Activated CD4-positive, alpha-beta T cell treated with anti-CD3 and anti-CD28 coated beads for 36 hours (primary cell): ENCODE measurements around the gene GRID1. TPM values are rescaled to one million over a fixed set of nuclear protein-coding genes. Genes with fewer than 3 reads are reported as not detected.

Source experiments
- ATAC-seq: fragments of 200-7000 bp; cut with Tn5 transposase; one replicate; pipeline ENCODE4 v1.10.0; 2021; ENCODE audit warnings: mild to moderate bottlenecking, moderate library complexity
- CTCF ChIA-PET: fragments of 350-600 bp; sonication (Branson Sonifier 250); formaldehyde crosslinking; loops from one replicate; lab custom pipeline; 2021; ENCODE audit warnings: antibody characterized with exemption; lab: Charles Lee
- POLR2A ChIA-PET: fragments of 350-600 bp; sonication (Branson Sonifier 250); formaldehyde crosslinking; loops from one replicate; lab custom pipeline; 2021; ENCODE audit warnings: antibody characterized with exemption, inconsistent platforms; lab: Charles Lee
- DNase-seq: peaks from one replicate; pipeline ENCODE4 v3.0.0-alpha.2; 2020
- H3K27ac Mint-ChIP-seq: one replicate; pipeline ENCODE4 v1.8.0; 2021; ENCODE audit warnings: mixed read lengths
- H3K27me3 Mint-ChIP-seq: one replicate; pipeline ENCODE4 v1.8.0; 2021; ENCODE audit warnings: mixed read lengths
- H3K36me3 Mint-ChIP-seq: one replicate; pipeline ENCODE4 v1.8.0; 2021; ENCODE audit warnings: low read depth, mixed read lengths
- H3K4me1 Mint-ChIP-seq: one replicate; pipeline ENCODE4 v1.8.0; 2021; ENCODE audit warnings: mixed read lengths
- H3K4me3 Mint-ChIP-seq: one replicate; pipeline ENCODE4 v1.8.0; 2021; ENCODE audit warnings: mild to moderate bottlenecking, moderate library complexity, mixed read lengths
- H3K9me3 Mint-ChIP-seq: one replicate; pipeline ENCODE4 v1.8.0; 2021; ENCODE audit warnings: low read depth, mixed read lengths
- intact Hi-C, 2 experiments: fragments of 100-400 bp; cut with DNase I in 1 of 2; cut with micrococcal nuclease in 1 of 2; formaldehyde crosslinking; loops; one replicate each; pipeline versions ENCODE4 v1.14.2 to v1.15.1; 2022 to 2024; cut with DNase I, micrococcal nuclease
- total RNA-seq, 2 experiments: library from RNA; stranded (reverse); gene quantifications; one replicate each; pipeline ENCODE4 v1.2.3, GENCODE V29; 2021

GRID1 gene
- total RNA-seq, 2 experiments from 2014 or later: not detected

DNA sequence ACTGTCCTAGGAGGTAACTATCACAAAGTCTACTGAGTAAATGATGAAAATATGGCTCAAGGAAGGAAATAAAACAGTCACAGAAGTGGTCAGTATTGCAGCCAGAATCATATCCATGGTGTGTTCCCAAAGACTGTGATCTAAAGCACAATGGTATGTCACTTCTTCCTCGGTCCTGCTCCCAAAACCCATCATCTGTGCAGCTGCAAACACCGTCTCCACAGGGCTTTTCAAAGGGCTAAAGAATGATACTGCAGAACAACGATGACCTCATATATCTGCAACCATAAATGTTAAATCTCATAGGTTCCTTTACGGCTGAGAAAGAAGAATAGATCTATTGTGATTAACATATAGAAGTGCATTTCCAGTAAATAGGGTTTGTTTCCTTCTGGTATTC is 465.0 kb downstream of the GRID1 start:
- Mint-ChIP-seq H3K27ac (no peak overlapping the region), H3K9me3 (no peaks in the 10 kb centered on the region), H3K27me3 (peaks cover 14% of the 10 kb centered on the region), H3K36me3 (no peaks in the 10 kb centered on the region), H3K4me1 (no peaks in the 10 kb centered on the region), H3K4me3 (no peak overlapping the region)
- intact Hi-C loops: no loop called here
- ChIA-PET CTCF (no interaction called here), POLR2A (no interaction called here)
- ATAC-seq: no peak
- no peak for DNase-seq

DNA sequence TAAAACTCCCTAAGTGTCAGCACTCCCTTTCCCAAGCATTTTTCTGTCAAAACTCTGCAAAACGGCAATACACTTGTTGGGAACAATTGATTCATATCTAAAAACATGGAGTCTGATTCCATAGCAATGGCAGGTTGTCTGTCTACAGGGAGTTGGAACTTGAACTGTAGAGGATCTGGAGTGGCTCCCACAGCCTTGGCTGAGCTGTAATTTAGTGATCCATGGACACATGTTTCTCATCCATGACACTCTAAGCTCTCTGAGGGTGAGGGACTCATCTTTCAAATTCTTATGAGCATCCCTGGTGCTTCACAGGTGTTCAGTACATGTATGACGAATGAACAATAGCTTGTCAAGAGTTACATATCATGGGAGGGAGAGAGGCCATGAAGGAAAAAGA is 466.1 kb downstream of the GRID1 start:
- Mint-ChIP-seq H3K36me3 (no peaks in the 10 kb centered on the region), H3K9me3 (no peaks in the 10 kb centered on the region), H3K27ac (no peak overlapping the region), H3K4me3 (no peak overlapping the region), H3K4me1 (no peaks in the 10 kb centered on the region), H3K27me3 (peaks cover 13% of the 10 kb centered on the region)
- ChIA-PET POLR2A (no interaction called here), CTCF (interaction anchor here (0.7 kb wide), 1 partner anchor 13 kb away, joined by 3 read pairs; no protein-coding TSS in a partner anchor)
- DNase-seq: no peak
- intact Hi-C loops: no loop called here
- ATAC-seq: no peak

DNA sequence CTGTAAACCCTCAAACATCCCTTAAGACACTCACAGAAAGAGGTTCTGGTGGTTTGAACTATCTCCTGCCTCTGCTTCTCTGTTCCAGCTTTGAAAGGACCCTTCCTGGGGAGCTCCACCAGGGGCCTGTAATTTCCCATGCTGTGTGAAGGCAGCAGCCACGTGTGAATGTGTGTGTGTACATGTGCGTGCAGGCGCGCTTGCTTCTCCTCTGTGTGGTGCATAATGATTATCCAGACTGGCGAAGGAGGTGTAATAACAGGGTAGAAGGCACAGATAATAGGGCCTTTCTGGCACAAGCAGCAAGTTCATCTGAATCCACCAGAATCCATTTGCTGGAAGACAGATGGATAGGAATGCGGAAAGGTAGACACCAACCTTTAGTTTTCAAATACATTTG is 466.5 kb downstream of the GRID1 start:
- no peaks in the 10 kb centered on the region for H3K36me3 Mint-ChIP-seq
- H3K4me1 Mint-ChIP-seq: no peaks in the 10 kb centered on the region
- CTCF ChIA-PET: interaction anchor here (0.6 kb wide), 1 partner anchor 103 kb away, joined by 3 read pairs; no protein-coding TSS in a partner anchor
- POLR2A ChIA-PET: no interaction called here
- no peak overlapping the region for H3K27ac Mint-ChIP-seq
- no peaks in the 10 kb centered on the region for H3K9me3 Mint-ChIP-seq
- no peak overlapping the region for H3K4me3 Mint-ChIP-seq
- ATAC-seq (no peak), DNase-seq (no peak)
- intact Hi-C loops: no loop called here
- peaks cover 15% of the 10 kb centered on the region for H3K27me3 Mint-ChIP-seq

DNA sequence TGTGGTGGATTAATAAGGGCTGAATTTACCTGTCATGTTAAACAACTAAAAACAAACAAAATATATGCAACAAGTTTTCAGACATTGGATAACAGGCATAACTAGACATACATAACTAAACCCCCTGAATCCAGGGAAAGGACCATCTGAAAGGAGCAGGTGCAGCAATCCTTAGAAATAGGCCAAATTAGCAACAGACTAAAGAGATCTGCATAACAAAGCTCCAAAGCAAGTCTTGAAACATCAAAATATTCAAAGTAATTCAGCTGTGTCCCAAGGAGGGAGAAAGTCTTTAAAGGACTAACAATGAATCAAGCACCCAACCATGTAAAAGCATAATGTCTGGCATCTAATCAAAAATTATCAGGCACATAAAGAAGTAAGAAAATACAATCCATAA is 475.1 kb downstream of the GRID1 start:
- ATAC-seq (no peak), DNase-seq (no peak)
- POLR2A ChIA-PET: no interaction called here
- no peak overlapping the region for H3K27ac Mint-ChIP-seq
- H3K4me1 Mint-ChIP-seq: no peaks in the 10 kb centered on the region
- intact Hi-C loops: no loop called here
- no peak overlapping the region for H3K4me3 Mint-ChIP-seq
- H3K27me3 Mint-ChIP-seq: peaks cover 22% of the 10 kb centered on the region
- no peaks in the 10 kb centered on the region for H3K36me3 Mint-ChIP-seq
- CTCF ChIA-PET: no interaction called here
- no peaks in the 10 kb centered on the region for H3K9me3 Mint-ChIP-seq

DNA sequence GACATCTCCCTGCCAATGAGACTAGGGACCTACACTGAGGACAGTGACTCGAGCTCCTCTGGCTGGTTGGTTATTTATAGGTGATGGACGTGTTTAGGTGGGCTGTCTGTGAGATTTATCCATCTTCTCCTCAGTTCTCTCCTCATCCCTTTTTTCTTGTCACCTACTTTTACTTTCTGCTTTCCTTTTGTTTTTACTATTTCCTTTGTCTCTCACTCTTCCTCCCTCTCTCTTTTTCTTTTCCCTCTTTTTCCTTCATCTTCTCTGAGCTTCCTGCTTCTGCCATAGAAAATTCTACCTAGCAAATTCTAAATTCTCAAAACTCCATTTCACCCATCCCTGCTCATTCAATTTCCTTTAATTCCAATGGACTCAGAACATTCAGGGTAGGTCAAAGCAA is 478.0 kb downstream of the GRID1 start:
- intact Hi-C loops: no loop called here
- POLR2A ChIA-PET: no interaction called here
- CTCF ChIA-PET: no interaction called here

DNA sequence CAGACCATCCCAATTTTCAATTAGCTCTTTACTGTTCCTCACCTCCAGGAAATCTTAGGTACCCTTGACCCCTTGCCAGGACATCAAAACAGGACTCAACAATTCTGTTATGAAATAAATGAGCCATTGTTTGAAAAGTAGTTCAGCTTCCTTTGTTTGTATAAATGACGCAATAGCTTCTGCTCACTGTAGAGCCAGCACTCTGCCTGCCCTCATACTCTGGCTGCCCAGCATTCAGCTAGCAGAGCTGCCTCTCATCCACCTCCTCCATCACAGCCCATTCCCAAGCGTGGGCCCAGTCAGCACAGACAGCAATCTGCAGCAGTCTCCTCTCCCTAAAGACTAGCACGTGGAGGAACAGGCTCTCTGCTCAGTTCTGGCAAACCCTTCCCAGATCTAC is 478.6 kb downstream of the GRID1 start:
- Mint-ChIP-seq H3K27ac (no peak overlapping the region), H3K36me3 (no peaks in the 10 kb centered on the region), H3K9me3 (no peaks in the 10 kb centered on the region), H3K4me1 (no peaks in the 10 kb centered on the region), H3K27me3 (peaks cover 20% of the 10 kb centered on the region), H3K4me3 (no peak overlapping the region)
- intact Hi-C loops: no loop called here
- no peak for ATAC-seq
- POLR2A ChIA-PET: no interaction called here
- CTCF ChIA-PET: no interaction called here
- no peak for DNase-seq

More for the DNA sequence above, 478.0 kb downstream of the GRID1 start:
- Mint-ChIP-seq H3K27ac (no peak overlapping the region), H3K9me3 (no peaks in the 10 kb centered on the region), H3K27me3 (peaks cover 20% of the 10 kb centered on the region), H3K4me3 (no peak overlapping the region), H3K36me3 (no peaks in the 10 kb centered on the region), H3K4me1 (no peaks in the 10 kb centered on the region)
- ATAC-seq (no peak), DNase-seq (no peak)

DNA sequence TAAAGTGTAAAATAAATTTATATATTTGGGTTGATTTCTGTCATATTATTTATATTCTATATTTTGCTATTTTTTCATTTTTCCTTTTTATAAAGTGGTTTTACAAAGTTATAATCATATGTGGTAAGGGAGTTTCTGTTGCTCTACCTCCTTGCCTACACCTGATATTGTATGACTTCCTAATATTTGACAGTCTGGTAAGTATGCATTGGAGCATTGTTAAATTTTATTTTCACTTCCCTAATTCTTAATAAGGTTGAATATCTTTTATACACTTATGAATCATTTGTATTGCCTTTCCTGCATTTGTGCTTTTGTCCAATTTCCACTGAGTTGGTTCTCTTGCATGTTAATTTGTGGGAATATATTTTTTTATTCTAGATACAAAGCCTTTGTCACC is 492.4 kb downstream of the GRID1 start:
- intact Hi-C loops: no loop called here
- DNase-seq (no peak), ATAC-seq (no peak)
- Mint-ChIP-seq H3K4me1 (no peaks in the 10 kb centered on the region), H3K27me3 (peaks cover 4% of the 10 kb centered on the region), H3K9me3 (no peaks in the 10 kb centered on the region), H3K4me3 (no peak overlapping the region), H3K36me3 (no peaks in the 10 kb centered on the region), H3K27ac (no peak overlapping the region)
- ChIA-PET CTCF (no interaction called here), POLR2A (no interaction called here)

DNA sequence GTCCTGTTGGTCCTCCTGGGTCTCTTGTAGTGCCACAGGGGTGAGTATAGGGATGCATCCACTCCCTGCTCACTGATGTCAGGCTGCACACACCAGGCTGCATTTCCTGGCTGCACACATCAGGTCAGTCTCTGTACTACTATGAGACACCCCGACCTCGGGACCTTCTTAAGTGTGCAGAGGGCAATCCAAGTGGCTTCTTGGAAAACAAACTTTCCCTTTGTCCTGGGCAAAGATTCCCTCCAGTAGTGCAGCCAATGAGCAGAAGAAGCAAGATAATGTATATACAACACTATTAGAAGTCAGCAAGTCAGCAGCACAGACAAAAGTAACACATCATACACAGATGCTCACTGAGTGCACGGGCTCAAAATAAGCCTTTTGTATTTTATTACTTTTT is 493.5 kb downstream of the GRID1 start:
- no peaks in the 10 kb centered on the region for H3K9me3 Mint-ChIP-seq
- no peaks in the 10 kb centered on the region for H3K4me1 Mint-ChIP-seq
- no peak for DNase-seq
- ATAC-seq: no peak
- no peaks in the 10 kb centered on the region for H3K36me3 Mint-ChIP-seq
- no peak overlapping the region for H3K27ac Mint-ChIP-seq
- H3K27me3 Mint-ChIP-seq: peaks cover 4% of the 10 kb centered on the region
- intact Hi-C loops: no loop called here
- H3K4me3 Mint-ChIP-seq: no peak overlapping the region
- ChIA-PET CTCF (no interaction called here), POLR2A (no interaction called here)

DNA sequence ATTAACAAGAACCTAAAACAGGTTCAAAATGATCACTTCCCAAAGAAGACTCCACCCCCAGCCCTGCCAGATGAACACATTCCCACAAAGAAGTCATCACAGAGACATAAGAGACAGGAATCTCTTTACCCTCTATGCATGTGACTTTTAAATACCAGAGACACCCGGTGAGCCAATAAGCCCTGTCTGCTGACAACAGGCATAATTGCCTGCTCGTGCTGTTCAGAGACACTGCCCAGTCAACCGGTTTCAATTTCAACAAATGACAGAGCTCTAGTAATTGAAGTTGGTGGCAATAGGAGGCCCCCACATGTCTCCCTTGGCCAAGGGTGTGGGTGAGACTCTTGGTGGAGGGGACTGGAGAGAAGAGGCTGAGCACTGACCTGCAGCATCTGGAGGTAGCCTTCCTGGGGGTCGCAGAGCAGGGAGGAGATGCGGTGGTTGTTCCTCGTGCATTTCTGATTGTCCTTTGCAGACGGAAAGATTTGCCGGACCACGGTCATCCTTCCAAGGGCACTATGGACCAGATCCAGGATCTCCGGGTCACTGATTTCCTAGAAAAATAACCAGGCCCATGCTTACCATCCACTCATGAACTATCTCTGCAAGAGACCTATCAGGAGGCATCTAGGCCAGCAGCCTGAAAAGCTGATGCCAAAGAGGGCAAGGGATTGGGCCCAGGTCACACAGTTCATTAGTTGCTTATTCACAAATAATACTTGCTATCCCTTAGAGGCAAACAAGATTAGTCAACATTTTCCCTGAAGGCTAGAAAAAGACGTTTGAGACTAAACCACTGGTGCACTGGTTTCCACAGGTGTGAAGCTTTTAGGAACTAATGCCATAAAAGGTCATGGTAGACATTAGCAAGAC is 497.7 kb downstream of the GRID1 start:
- Mint-ChIP-seq H3K27ac (no peak overlapping the region), H3K27me3 (no peaks in the 10 kb centered on the region), H3K36me3 (no peaks in the 10 kb centered on the region), H3K4me1 (no peaks in the 10 kb centered on the region), H3K4me3 (no peak overlapping the region), H3K9me3 (no peaks in the 10 kb centered on the region)
- intact Hi-C loops: no loop called here
- DNase-seq (no peak), ATAC-seq (no peak)
- CTCF ChIA-PET: no interaction called here
- POLR2A ChIA-PET: no interaction called here

DNA sequence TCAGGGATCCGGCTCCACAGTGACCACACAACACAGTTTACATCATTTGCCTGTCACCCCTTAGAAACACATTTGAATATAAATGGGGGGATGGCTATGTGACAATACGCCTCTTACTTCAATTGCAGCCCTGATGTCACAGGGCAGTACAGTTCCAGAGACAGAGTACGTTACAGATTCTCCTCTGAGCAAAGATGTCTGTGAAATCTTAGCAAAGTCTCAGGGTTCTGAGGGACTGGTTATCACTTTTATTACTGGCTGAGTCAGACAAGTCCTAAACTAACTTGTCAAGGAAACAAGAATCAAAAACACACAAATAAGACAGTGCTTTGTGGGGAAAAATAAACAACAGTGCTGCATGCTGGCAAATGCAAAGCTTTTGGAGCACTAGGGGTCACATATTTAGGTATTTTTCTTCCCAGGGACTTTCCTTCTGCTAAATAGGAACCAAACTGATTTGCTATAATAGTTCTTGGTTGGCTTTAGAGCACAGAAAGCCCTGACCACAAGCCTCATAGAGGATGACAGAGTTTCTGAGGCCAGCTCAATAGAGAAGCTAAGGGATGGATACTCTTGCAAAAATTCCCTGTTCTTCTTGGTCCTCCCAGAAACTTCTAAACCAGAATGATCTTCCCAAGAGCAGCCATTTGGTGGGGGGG is 501.6 kb downstream of the GRID1 start:
- POLR2A ChIA-PET: no interaction called here
- Mint-ChIP-seq H3K36me3 (no peaks in the 10 kb centered on the region), H3K4me1 (no peaks in the 10 kb centered on the region), H3K4me3 (no peak overlapping the region), H3K9me3 (no peaks in the 10 kb centered on the region), H3K27me3 (peaks cover 8% of the 10 kb centered on the region), H3K27ac (no peak overlapping the region)
- ATAC-seq (no peak), DNase-seq (no peak)
- CTCF ChIA-PET: no interaction called here
- intact Hi-C loops: no loop called here

DNA sequence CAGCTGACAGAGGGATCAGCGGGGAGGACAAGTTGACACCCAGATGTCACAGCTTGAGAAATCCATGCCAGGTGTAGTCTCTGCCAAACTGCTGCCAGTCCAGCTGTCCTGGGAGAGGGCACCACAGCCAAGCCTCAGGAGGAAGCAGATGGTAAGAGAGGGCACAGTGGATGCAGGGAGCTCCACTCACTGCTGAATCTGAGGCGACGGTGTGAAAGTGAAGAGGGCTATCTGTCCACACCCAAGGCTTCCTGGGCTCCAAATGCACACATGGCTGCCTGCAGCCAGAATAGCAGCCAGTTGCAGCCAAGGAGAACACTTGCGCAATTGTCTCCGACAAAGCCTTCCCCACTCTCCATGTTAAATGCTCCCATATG is 502.4 kb downstream of the GRID1 start:
- POLR2A ChIA-PET: no interaction called here
- H3K27ac Mint-ChIP-seq: no peak overlapping the region
- no peaks in the 10 kb centered on the region for H3K36me3 Mint-ChIP-seq
- CTCF ChIA-PET: interaction anchor here (0.7 kb wide), 1 partner anchor 14 kb away, joined by 5 read pairs; no protein-coding TSS in a partner anchor
- H3K27me3 Mint-ChIP-seq: peaks cover 8% of the 10 kb centered on the region
- no peak for ATAC-seq
- no peak for DNase-seq
- H3K4me1 Mint-ChIP-seq: no peaks in the 10 kb centered on the region
- H3K9me3 Mint-ChIP-seq: no peaks in the 10 kb centered on the region
- intact Hi-C loops: no loop called here
- H3K4me3 Mint-ChIP-seq: no peak overlapping the region
